ENCODE results near the gene ITIH4. TPM values are rescaled to one million over a fixed set of nuclear protein-coding genes. Genes with fewer than 3 reads are reported as not detected.

ITIH4 gene
- total and polyA plus RNA-seq, 2 of the 13 experiments (the other 11 are each of a cell fraction or from before 2014, with no cell fraction given), result 2.7 to 5.3 TPM

- DNase-seq (ENCODE audit: low spot score) (no peak), ATAC-seq (no peak), FAIRE-seq (no peak)
- TF ChIP-seq IRF2 (CRISPR knock-in tag; IDR thresholded peaks at IDR 0.05) (no peak), ZNF563 (CRISPR knock-in tag; IDR thresholded peaks at IDR 0.05) (no peak), KLF9 (CRISPR knock-in tag; IDR thresholded peaks at IDR 0.05; ENCODE audit: low read depth) (no peak)
- TF ChIP-seq, protein P1, sequence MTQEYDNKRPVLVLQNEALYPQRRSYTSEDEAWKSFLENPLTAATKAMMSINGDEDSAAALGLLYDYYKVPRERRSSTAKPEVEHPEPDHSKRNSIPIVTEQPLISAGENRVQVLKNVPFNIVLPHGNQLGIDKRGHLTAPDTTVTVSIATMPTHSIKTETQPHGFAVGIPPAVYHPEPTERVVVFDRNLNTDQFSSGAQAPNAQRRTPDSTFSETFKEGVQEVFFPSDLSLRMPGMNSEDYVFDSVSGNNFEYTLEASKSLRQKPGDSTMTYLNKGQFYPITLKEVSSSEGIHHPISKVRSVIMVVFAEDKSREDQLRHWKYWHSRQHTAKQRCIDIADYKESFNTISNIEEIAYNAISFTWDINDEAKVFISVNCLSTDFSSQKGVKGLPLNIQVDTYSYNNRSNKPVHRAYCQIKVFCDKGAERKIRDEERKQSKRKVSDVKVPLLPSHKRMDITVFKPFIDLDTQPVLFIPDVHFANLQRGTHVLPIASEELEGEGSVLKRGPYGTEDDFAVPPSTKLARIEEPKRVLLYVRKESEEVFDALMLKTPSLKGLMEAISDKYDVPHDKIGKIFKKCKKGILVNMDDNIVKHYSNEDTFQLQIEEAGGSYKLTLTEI (CRISPR knock-in tag; conservative IDR thresholded peaks at IDR 0.05), result no peak
- no peak overlapping the region for H3K27ac ChIP-seq (ENCODE audit: extremely low read length, insufficient read depth, low read length)
- no peak overlapping the region for H3K9ac ChIP-seq (ENCODE audit: insufficient read depth, low read depth, low read length)
- in situ Hi-C loops (cut with HindIII; ENCODE audit: extremely low pct_ligation_motif_present, low pct_unique_long_range_greater_than_20kb), result no loop called here
- H3K4me2 ChIP-seq (ENCODE audit: low read depth, low read length), result no peak overlapping the region
- peaks cover 60% of the 10 kb centered on the region for H3K4me1 ChIP-seq (ENCODE audit: insufficient read depth, low read length)
- no peak overlapping the region for H2AFZ ChIP-seq (ENCODE audit: low read length)
- WGBS (ENCODE audit: low lambda C conversion rate), result 98% methylated on average over 6 of the region's 14 CpGs
- ChIA-PET CTCF (ENCODE audit: low intra/inter-chr PET ratio, low total read pairs) (no interaction called here), POLR2A (no interaction called here)
- H3K9me3 ChIP-seq (ENCODE audit: low read length), result no peaks in the 10 kb centered on the region
- intact Hi-C loops (cut with micrococcal nuclease; ENCODE audit: unreplicated experiment), result no loop called here
- no peaks in the 10 kb centered on the region for H3K36me3 ChIP-seq (replicated peaks in 1 of 2; ENCODE audit: control insufficient read depth in 1 of 2, insufficient read depth in 2 of 2, low read length in 2 of 2)
- no peaks in the 10 kb centered on the region for H3K79me2 ChIP-seq (ENCODE audit: insufficient read depth, low read length)
- no TSS peak for BruUV-seq (replicated peaks)
- no peaks in the 10 kb centered on the region for H3K27me3 ChIP-seq (ENCODE audit: control insufficient read depth in 1 of 2, insufficient read depth in 2 of 2, low read length in 2 of 2)
- H3K4me3 ChIP-seq (replicated peaks in 1 of 3; ENCODE audit: insufficient read depth in 1 of 3, low read depth in 2 of 3, low read length in 3 of 3), result no peak overlapping the region
- H4K20me1 ChIP-seq (ENCODE audit: insufficient read depth, low read length), result no peaks in the 10 kb centered on the region
Measured at GRCh38 chr3:52833202-52833601, 2.7 kb upstream of the ITIH4 start.

DNA sequence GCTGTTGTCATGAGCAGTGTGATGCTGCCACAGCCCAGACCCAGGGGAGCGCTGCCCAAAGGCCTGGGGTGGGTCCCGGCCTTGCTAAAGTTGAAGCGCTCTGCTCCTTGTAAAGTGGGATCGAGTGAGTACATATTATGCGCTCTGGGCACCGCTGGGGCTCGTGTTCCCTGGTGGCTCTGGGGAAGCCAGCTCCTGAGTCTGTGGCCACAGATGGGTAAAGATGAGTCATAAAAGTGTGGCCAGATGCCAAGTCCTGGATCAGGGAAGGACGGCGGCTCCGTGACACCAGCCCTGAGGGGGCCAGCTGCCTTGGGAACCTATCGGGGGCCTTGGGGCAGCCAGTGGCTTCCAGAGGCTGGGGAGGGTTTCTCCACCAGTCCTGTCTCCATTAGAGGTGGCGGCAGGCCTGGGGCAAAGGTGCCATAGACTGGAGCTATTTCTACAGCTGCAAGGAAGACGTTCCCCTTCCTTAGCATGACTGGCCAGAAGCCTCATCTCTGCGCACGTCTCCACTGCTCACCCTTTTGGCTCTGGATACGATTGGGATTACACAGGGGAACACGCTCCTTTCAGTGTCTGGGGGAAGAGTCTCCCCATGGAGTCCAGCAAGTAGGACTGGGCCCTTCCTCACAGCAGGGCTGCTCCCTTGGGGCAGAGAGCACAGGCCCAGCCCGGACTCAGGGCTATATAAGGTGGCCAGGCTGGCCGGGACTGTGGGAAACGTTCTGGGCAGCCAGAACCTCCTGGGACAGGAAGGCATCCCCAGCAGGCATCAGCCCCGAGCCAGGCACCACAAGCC lies 1.2 kb upstream of the ITIH4 start:
- no TSS peak for BruUV-seq (replicated peaks)
- Histone ChIP-seq H3K36me3 (replicated peaks in 1 of 2; ENCODE audit: control insufficient read depth in 1 of 2, insufficient read depth in 2 of 2, low read length in 2 of 2) (no peaks in the 10 kb centered on the region), H3K4me2 (ENCODE audit: low read depth, low read length) (peak overlapping the region; percentile 86), H4K20me1 (ENCODE audit: insufficient read depth, low read length) (no peaks in the 10 kb centered on the region), H3K9ac (ENCODE audit: insufficient read depth, low read depth, low read length) (no peak overlapping the region), H3K79me2 (ENCODE audit: insufficient read depth, low read length) (no peaks in the 10 kb centered on the region), H3K9me3 (ENCODE audit: low read length) (no peaks in the 10 kb centered on the region), H3K4me3 (replicated peaks in 1 of 3; ENCODE audit: insufficient read depth in 1 of 3, low read depth in 2 of 3, low read length in 3 of 3) (peak overlapping the region in 2 of 3 experiments; percentile 35 to 60; a peak in 3 of 6 replicates), H3K27ac (ENCODE audit: extremely low read length, insufficient read depth, low read length) (no peak overlapping the region), H3K27me3 (ENCODE audit: control insufficient read depth in 1 of 2, insufficient read depth in 2 of 2, low read length in 2 of 2) (no peaks in the 10 kb centered on the region), H3K4me1 (ENCODE audit: insufficient read depth, low read length) (peaks cover 75% of the 10 kb centered on the region), H2AFZ (ENCODE audit: low read length) (no peak overlapping the region)
- peak; percentile 43 for FAIRE-seq
- 0% methylated on average over 5 of the region's 21 CpGs for WGBS (ENCODE audit: low lambda C conversion rate)
- CTCF ChIA-PET (ENCODE audit: low intra/inter-chr PET ratio, low total read pairs), result no interaction called here
- peak; percentile 64 for DNase-seq (ENCODE audit: low spot score)
- POLR2A ChIA-PET, result interaction anchor here (1.8 kb wide), 1 partner anchor 37 kb away, joined by 4 read pairs; the partner anchor contains the start of gene ITIH3
- in situ Hi-C loops (cut with HindIII; ENCODE audit: extremely low pct_ligation_motif_present, low pct_unique_long_range_greater_than_20kb), result no loop called here
- ATAC-seq, result peak; percentile 13
- intact Hi-C loops (cut with micrococcal nuclease; ENCODE audit: unreplicated experiment), result no loop called here
- no peak for TF ChIP-seq TP53 (CRISPR knock-in tag; conservative IDR thresholded peaks at IDR 0.05)
- TF ChIP-seq HMG20A (CRISPR knock-in tag; IDR thresholded peaks at IDR 0.05; ENCODE audit: borderline replicate concordance), result no peak
- TF ChIP-seq FOSL1 (CRISPR knock-in tag; IDR thresholded peaks at IDR 0.05; ENCODE audit: borderline replicate concordance), result peak; percentile 40; the same call in 1 of the 2 replicates
- TF ChIP-seq NR3C1 (CRISPR knock-in tag; IDR thresholded peaks at IDR 0.05), result no peak
- peak; percentile 95 for TF ChIP-seq FOSL2 (CRISPR knock-in tag; IDR thresholded peaks at IDR 0.05)
- TF ChIP-seq MXD4 (CRISPR knock-in tag; IDR thresholded peaks at IDR 0.05), result no peak
- no peak for TF ChIP-seq HOXD1 (CRISPR knock-in tag; IDR thresholded peaks at IDR 0.05)
- TF ChIP-seq NCOA1 (CRISPR knock-in tag; IDR thresholded peaks at IDR 0.05), result no peak
- TF ChIP-seq IKZF5 (CRISPR knock-in tag; IDR thresholded peaks at IDR 0.05), result no peak
- TF ChIP-seq ZNF572 (CRISPR knock-in tag; IDR thresholded peaks at IDR 0.05), result no peak
- no peak for TF ChIP-seq ZNF367 (CRISPR knock-in tag; IDR thresholded peaks at IDR 0.05; ENCODE audit: borderline replicate concordance)

Data from HepG2 (cell line).